HG02943 (cell line): ENCODE data around the gene MATR3.

Experiments used
- ATAC-seq: cut with Tn5 transposase; IDR thresholded peaks from one replicate; pipeline ENCODE4 v1.9.1; 2021; ENCODE audit warnings: mild to moderate bottlenecking, low read depth, moderate library complexity; ENCODE audit not compliant: unreplicated experiment

MATR3 gene

GRCh38 chr5:139271201-139272027 is 22.1 kb upstream of the MATR3 start:
- no peak for ATAC-seq

GRCh38 chr5:139272471-139273321 is 20.8 kb upstream of the MATR3 start:
- ATAC-seq = no peak

- peak; percentile 7 for ATAC-seq
Measured at GRCh38 chr5:139273322-139273571, 20.3 kb upstream of the MATR3 start.

GRCh38 chr5:139273572-139274289 is 19.8 kb upstream of the MATR3 start:
- peak; percentile 68 for ATAC-seq

GRCh38 chr5:139275536-139275935 is 18.0 kb upstream of the MATR3 start:
- ATAC-seq = no peak

GRCh38 chr5:139275956-139276355 is 17.6 kb upstream of the MATR3 start:
- no peak for ATAC-seq

GRCh38 chr5:139276426-139276825 is 17.1 kb upstream of the MATR3 start:
- no peak for ATAC-seq

GRCh38 chr5:139277171-139277570 is 16.4 kb upstream of the MATR3 start:
- ATAC-seq = no peak

GRCh38 chr5:139278540-139279274 is 14.8 kb upstream of the MATR3 start:
- no peak for ATAC-seq

- no peak for ATAC-seq
Measured at GRCh38 chr5:139282197-139282557, 11.4 kb upstream of the MATR3 start.

GRCh38 chr5:139283252-139284166 is 10.0 kb upstream of the MATR3 start:
- no peak for ATAC-seq

- no peak for ATAC-seq
Measured at GRCh38 chr5:139284295-139284694, 9.2 kb upstream of the MATR3 start.

GRCh38 chr5:139285651-139286392 is 7.7 kb upstream of the MATR3 start:
- ATAC-seq = no peak

- ATAC-seq = no peak
Measured at GRCh38 chr5:139287890-139288635, 5.5 kb upstream of the MATR3 start.

- ATAC-seq = no peak
Measured at GRCh38 chr5:139291051-139291450, 2.5 kb upstream of the MATR3 start.

- no peak for ATAC-seq
Measured at GRCh38 chr5:139293202-139293506, 386 bp upstream of the MATR3 start.

- ATAC-seq = peak; percentile 30
Measured at GRCh38 chr5:139294374-139295165, 1.0 kb downstream of the MATR3 start.
